HT-29 (cell line): ENCODE data around the gene REC8. TPM values are rescaled to one million over a fixed set of nuclear protein-coding genes. Genes with fewer than 3 reads are reported as not detected.

Source experiments
- DNase-seq: peaks from one replicate; pipeline ENCODE4 v3.0.0-alpha.2; 2015; ENCODE audit warnings: low spot score
- total RNA-seq: library from RNA; depleted of rRNA; stranded (reverse); fragments of >200 nt; shearing (Covaris generic); gene quantifications from 2 replicates; pipeline ENCODE4 v1.2.3, GENCODE V29; 2014

REC8 gene
- total RNA-seq, 1 experiment from 2014 or later: 14.0 TPM

DNA sequence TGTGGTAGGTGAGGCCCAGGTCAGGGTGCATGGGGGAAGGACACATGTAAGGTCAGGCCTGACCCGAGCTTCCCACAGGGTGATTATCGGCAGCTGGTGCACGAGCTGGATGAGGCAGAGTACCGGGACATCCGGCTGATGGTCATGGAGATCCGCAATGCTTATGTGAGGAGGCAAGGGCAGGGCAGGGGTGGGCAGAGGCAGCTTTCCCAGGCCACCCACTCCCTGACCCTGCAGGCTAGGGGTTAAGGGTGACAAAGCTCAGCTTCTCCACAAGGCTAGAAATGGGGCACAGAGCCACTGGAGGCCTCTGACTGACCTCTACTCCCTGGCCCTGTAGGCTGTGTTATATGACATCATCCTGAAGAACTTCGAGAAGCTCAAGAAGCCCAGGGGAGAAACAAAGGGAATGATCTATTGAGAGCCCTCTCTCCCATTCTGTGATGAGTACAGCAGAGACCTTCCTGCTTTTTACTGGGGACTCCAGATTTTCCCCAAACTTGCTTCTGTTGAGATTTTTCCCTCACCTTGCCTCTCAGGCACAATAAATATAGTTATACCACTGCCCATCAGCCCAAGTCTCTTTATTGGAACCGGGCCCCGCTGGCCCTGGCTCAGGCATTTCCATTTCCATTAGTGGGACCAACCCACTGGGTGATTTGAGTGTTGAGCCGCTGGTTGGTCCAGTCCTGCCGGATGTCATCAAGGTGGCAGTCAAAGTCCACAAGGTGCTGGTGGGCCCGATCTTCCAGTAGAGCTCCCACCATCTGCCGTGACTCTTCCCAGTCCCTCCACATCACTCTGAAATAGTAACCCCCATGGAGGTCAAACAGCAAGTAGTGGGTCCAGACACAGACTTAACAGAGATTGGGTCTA, 33.2 kb upstream of the REC8 start:
- no peak for DNase-seq

DNA sequence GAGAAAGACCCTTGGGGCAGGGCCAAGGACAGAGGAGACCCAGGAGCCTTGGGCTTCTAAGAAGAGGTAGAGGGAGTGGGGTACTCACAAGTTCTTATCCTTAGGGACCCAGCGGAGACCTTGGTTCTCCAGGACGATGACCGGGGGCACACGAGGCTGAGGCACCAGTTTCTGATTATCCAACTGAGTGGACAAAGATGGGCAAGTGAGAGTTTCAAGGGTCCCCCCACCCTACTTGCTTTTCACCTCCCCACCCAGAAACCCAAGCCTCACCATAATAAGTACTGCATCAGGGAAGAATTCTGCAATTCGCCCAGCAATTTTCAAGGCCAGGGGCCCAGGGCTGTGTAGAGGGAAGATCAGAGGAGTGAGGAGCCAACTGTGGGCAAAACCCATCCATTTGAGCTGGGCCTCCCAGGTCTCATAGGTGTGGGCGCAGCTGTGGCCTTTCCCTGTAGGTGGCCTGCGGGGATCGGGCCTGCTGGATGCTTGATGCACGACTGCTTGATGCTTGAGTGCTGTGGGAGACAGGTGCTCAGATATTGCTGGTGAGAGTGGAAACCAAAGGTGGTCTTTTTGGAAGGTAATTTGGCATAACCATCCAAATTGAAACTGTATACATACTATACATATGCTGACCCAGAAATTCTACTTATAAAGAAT, 32.5 kb upstream of the REC8 start:
- peak; percentile 32 for DNase-seq

DNA sequence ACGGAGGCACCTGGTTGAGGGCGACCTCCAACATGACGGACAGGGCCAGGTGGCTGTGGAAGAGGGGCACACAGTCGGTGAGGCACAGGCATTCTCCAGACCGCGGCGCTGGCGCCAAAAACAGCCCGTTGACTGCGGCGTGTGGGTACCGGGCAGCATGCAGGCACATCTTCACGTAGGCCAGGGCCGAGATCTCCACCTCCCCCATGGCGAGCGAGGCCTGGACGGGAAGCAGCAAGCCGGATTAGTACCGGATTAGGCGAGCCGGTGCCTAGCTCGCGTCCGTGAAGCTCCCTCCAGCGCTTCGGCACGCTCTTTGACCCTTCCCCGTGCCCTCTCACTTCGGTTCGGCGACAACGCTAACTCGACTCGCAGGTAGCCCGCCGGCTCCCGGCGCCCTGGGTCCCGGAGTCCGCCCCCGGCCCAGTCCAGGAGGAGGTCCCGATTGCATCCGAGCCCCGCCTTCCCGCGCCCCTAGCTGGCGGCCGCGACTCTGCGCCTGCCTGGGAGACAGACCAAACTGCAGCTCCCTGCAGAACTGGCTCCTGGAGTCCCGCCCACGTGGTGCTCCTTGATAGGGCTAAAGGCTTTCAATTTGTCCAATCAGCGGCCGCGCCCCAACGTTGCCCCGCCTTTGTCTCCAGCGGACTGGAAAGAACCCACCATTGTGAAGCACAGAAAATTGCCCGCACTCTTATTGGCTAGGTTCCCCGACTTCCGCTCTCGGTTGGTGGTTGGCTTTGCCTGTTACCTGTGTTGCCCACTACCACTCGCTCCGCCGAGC, 30.6 kb upstream of the REC8 start, which contains the start of gene EMC9:
TSS of gene EMC9 (minus strand) at position 495 of the 784 bp plus-strand sequence. CDS start at position 208, 287 bp downstream.
- DNase-seq: peak; percentile 98

- no peak for DNase-seq
Observed at GRCh38 chr14:24143511-24143910, 28.4 kb upstream of the REC8 start.

DNA sequence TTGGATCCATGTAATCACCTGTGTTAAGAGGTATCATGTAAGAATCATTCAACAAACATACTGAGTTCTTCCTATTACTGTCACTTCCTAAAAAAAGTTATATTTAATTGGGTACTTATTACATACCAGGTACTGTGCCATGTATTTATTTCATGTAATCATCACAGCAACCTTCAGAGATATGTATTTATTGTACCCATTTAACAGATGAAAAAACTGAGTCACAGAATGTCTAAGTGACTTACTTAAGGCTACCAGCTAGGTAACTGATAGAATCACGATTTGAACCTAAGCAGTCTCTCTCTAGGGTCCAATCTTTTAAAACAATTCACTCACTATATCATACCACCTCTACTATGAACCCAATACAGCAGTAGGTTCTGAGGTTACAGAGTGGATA, 27.4 kb upstream of the REC8 start:
- no peak for DNase-seq

- DNase-seq: no peak
Observed at GRCh38 chr14:24145219-24145618, 26.7 kb upstream of the REC8 start.

DNA sequence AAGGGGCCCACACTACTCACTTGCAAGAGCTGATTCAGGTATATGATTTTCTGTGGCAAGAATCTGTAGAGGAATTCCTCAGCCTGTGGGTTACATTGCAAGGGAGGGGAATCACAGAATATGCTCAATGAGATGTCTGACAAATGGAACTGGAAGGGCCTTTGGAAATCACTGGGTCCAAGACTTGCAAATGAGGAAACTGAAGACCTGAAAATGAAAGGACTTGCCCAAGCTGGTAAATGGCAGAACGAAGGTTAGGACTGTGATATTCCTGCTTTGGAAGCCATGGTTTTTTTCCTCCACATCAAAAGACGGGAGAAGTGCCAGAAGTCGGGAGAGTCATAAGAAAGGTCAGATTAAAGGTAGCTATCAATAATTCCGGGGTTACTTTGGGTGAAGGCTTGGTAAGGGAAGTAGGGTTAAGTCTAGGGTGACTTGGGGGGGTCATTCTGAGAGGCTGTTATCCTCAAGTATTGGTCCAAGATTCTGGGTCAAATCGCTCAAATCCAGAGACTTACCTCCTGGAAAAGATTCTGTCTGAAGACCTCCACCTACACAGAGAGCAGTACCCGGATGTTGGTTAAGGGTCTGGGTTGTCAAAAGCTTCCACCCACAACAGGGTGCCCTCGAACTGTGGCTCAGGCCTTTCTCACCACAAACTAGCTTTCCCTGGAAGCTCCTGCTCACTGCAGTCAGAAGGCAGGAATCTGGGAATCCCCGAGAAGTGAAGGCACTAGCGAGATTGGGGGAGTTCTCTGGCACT, 26.0 kb upstream of the REC8 start:
- DNase-seq: no peak

DNA sequence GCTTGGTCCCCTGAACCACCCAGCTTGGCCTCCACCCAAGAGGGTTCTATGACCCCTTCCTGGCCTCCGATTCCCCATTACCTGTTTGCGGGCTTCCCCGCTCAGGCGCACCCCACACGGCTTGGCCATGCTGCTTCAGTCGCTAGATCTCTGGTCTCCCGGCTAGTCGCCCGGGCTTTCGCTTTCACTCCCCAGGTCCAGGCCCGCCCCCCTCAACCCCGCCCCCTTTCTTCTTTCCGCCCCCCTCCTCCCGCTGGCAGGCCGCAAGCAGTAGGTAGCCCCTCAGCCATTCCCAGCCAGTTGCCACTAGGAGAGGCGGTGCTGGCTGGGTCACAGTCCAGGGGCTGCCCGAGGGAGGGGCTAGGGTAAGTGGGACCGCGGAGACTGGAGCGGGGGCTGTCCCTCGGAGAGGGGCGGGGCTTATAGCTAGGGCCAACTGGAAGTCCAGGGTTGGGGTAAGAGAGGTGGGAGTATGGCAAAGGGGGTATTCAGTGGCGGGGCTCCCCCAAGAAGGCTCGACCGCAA, 25.4 kb upstream of the REC8 start, which contains the start of gene PSME2:
TSS of gene PSME2 (minus strand) at position 158 of the 525 bp plus-strand sequence. CDS start at position 129, 29 bp downstream.
- peak; percentile 88 for DNase-seq

DNA sequence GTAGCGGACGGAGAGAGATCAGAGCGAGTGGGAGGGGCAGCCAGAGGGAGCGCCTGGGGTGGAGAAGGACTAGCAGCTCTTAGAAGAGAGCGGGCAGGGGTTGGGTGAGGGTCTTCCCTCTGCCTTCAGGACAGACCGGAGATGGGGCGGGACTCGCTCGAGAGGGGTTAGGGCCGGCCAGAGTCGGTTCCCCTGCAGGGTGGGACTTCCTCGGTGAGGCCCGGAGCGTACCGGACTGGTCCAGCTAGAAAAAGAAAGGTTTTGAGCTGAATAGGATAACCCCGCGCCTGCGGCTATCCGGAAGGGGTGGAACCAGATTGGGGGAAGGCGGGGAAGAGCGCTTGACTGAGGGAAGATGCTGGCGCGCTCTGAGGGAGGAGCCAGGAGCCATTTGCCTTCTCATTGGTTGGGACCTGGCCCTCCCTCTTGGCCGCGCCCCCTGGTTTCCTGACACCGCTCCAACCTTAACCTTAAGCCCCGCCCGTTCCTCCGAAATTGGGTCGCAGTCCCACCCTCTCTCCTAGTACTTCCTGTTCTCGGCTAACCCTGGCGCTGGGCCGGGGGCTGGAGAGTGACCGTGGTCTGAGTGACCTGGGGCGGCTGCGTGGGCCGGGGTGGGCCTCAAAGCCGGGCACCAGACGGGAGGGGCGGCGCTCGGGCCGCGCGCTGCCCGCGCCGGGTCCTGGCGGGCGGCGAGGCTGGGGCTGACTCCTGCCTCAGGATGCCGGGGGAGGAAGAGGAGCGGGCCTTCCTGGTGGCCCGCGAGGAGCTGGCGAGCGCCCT, 24.7 kb upstream of the REC8 start, which contains the start of gene RNF31:
TSS of gene RNF31 (plus strand) at position 521 of the 783 bp plus-strand sequence. CDS start at position 722, 201 bp downstream.
- DNase-seq: peak; percentile 94

DNA sequence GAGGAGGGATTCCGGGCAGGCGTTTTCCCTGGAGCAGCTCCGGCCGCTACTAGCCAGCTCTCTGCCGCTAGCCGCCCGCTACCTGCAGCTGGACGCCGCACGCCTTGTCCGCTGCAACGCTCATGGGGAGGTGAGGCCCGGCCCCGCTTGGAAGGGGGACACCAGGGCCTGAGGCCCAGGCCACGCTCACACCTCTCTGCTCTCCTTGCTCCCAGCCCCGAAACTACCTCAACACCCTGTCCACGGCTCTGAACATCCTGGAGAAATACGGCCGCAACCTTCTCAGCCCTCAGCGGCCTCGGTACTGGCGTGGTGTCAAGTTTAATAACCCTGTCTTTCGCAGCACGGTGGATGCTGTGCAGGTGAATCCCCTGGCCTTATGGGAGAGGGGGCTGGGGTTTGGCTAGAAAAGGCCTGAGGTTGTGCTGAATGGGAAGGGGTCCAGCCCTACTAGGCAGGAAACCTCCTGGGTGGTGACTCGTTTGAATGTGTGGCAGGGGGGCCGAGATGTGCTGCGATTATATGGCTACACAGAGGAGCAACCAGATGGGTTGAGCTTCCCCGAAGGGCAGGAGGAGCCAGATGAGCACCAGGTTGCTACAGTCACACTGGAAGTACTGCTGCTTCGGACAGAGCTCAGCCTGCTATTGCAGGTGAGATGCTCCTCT, 24.0 kb upstream of the REC8 start:
- DNase-seq: no peak

- no peak for DNase-seq
Observed at GRCh38 chr14:24149302-24149969, 22.4 kb upstream of the REC8 start.

DNA sequence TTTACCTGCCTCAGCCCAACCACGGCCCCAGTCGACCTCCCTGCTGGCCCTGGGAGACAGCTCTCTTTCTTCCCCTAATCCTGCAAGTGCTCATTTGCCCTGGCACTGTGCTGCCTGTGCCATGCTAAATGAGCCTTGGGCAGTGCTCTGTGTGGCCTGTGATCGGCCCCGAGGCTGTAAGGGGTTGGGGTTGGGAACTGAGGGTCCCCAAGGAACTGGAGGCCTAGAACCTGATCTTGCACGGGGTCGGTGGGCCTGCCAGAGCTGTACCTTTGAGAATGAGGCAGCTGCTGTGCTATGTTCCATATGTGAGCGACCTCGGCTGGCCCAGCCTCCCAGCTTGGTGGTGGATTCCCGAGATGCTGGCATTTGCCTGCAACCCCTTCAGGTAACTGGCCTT, 21.8 kb upstream of the REC8 start:
- no peak for DNase-seq

DNA sequence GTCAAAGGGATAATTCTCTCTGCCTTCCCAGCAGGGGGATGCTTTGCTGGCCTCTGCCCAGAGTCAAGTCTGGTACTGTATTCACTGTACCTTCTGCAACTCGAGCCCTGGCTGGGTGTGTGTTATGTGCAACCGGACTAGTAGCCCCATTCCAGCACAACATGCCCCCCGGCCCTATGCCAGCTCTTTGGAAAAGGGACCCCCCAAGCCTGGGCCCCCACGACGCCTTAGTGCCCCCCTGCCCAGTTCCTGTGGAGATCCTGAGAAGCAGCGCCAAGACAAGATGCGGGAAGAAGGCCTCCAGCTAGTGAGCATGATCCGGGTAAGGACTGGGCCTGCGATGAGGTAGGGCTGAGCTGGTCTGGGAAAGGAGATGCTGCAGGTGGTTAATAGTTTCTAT, 21.3 kb upstream of the REC8 start:
- no peak for DNase-seq

DNA sequence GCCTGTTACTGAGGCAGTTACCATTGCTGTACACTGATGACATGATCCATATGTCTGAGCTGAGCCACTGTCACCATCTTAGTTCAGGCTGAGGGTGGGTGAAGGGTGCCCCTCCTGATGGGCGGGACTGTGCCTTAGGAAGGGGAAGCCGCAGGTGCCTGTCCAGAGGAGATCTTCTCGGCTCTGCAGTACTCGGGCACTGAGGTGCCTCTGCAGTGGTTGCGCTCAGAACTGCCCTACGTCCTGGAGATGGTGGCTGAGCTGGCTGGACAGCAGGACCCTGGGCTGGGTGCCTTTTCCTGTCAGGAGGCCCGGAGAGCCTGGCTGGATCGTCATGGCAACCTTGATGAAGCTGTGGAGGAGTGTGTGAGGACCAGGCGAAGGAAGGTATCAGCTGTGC, 20.9 kb upstream of the REC8 start:
- DNase-seq: no peak

DNA sequence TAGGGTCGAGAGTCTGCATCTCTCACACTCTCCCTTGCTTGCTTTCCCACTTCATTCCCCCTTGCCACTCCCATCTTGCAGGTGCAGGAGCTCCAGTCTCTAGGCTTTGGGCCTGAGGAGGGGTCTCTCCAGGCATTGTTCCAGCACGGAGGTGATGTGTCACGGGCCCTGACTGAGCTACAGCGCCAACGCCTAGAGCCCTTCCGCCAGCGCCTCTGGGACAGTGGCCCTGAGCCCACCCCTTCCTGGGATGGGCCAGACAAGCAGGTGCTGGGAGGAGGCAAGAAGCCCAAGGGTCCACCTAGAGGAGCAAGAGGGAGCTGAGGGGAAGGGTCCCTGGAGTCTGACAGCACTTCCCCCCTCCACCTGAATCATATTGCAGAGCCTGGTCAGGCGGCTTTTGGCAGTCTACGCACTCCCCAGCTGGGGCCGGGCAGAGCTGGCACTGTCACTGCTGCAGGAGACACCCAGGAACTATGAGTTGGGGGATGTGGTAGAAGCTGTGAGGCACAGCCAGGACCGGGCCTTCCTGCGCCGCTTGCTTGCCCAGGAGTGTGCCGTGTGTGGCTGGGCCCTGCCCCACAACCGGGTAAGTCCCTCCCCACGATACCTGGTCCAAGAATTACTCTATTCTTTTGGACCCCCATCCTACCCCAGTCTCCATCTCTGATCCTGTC, 20.3 kb upstream of the REC8 start:
- DNase-seq: no peak

GRCh38 chr14:24155100-24155499, 16.8 kb upstream of the REC8 start:
- DNase-seq: no peak

GRCh38 chr14:24156840-24157239, 15.0 kb upstream of the REC8 start:
- DNase-seq: no peak

- no peak for DNase-seq
Observed at GRCh38 chr14:24157331-24157730, 14.5 kb upstream of the REC8 start.
